Natural killer cell (primary cell): ENCODE results near the gene ABHD15. TPM values are rescaled to one million over a fixed set of nuclear protein-coding genes. Genes with fewer than 3 reads are reported as not detected.
A peak's percentile ranks its signal among the peaks of the same experiment; 100 is the strongest.

Experiments used
- ATAC-seq, 3 donors: fragments of 150-1000 bp in 2 of 3; fragments of 200-7000 bp in 1 of 3; cut with Tn5 transposase; 1 replicate in 1 of 3; 2 replicates in 2 of 3; pipeline ENCODE4 v1.10.0; 2021; ENCODE audit warnings: mild to moderate bottlenecking in 2 of 3, moderate library complexity in 2 of 3
- DNase-seq, 2 donors: peaks; one replicate each; pipeline versions ENCODE4 v3.0.0 to v3.0.0-alpha.2; 2013 to 2021; ENCODE audit warnings: mixed read lengths in 1 of 2
- H3K27ac ChIP-seq: one replicate; pipeline ENCODE4 v1.5.1; 2013; ENCODE audit warnings: mild to moderate bottlenecking, low read length
- H3K27me3 ChIP-seq: one replicate; pipeline ENCODE4 v1.6.1; 2013; ENCODE audit warnings: low read length; ENCODE audit not compliant: control insufficient read depth, insufficient read depth
- H3K36me3 ChIP-seq: one replicate; pipeline ENCODE4 v1.6.1; 2013; ENCODE audit warnings: low read length; ENCODE audit not compliant: control insufficient read depth, insufficient read depth
- H3K4me1 ChIP-seq: one replicate; pipeline ENCODE4 v1.6.1; 2013; ENCODE audit warnings: low read length; ENCODE audit not compliant: control insufficient read depth, insufficient read depth
- H3K4me3 ChIP-seq: one replicate; pipeline ENCODE4 v1.5.1; 2013; ENCODE audit warnings: low read length
- H3K9me3 ChIP-seq: one replicate; pipeline ENCODE4 v1.6.1; 2013; ENCODE audit warnings: low read length; ENCODE audit not compliant: control insufficient read depth, insufficient read depth
- H3K27ac Mint-ChIP-seq, 2 donors: one replicate each; pipeline ENCODE4 v1.8.0; 2022; ENCODE audit warnings: mild to moderate bottlenecking in 2 of 2, mixed read lengths in 2 of 2, moderate library complexity in 1 of 2
- H3K27me3 Mint-ChIP-seq, 2 donors: one replicate each; pipeline ENCODE4 v1.8.0; 2022; ENCODE audit warnings: low read depth in 2 of 2, mixed read lengths in 2 of 2
- H3K36me3 Mint-ChIP-seq: one replicate; pipeline ENCODE4 v1.8.0; 2022; ENCODE audit warnings: mixed read lengths
- H3K4me1 Mint-ChIP-seq, 2 donors: one replicate each; pipeline ENCODE4 v1.8.0; 2022; ENCODE audit warnings: mixed read lengths in 2 of 2
- H3K4me3 Mint-ChIP-seq: one replicate; pipeline ENCODE4 v1.8.0; 2022; ENCODE audit warnings: mild to moderate bottlenecking, moderate library complexity, mixed read lengths
- H3K9me3 Mint-ChIP-seq, 2 donors: one replicate each; pipeline ENCODE4 v1.8.0; 2022; ENCODE audit warnings: mixed read lengths in 2 of 2
- WGBS: methylation state at CpG from one replicate; pipeline ENCODE4 v1.1.7; 2013; ENCODE audit warnings: missing lambda C conversion rate; ENCODE audit not compliant: insufficient coverage; 5-methylcytosine and 5-hydroxymethylcytosine counted together
- intact Hi-C: fragments of 100-400 bp; cut with micrococcal nuclease; formaldehyde crosslinking; loops from one replicate; pipeline ENCODE4 v1.14.2; 2022
- total RNA-seq, 4 donors: library from RNA; stranded (reverse); fragments of 120-200 nt in 1 of 4; gene quantifications; one replicate each; pipeline versions ENCODE4 v1.2.3 to v1.2.4, GENCODE V29; 2013 to 2022
- TF ChIP-seq, protein P1 (sequence below): fragments of 200-600 bp; IDR thresholded peaks from one replicate; pipeline ENCODE4 v1.8.0; 2022; ENCODE audit warnings: antibody characterized with exemption

The ABHD15 gene
- total RNA-seq, 3 donors from 2014 or later (not counting 1 experiment from before 2014, with no cell fraction given) = 31.7 to 33.8 (median 33.1) TPM

DNA sequence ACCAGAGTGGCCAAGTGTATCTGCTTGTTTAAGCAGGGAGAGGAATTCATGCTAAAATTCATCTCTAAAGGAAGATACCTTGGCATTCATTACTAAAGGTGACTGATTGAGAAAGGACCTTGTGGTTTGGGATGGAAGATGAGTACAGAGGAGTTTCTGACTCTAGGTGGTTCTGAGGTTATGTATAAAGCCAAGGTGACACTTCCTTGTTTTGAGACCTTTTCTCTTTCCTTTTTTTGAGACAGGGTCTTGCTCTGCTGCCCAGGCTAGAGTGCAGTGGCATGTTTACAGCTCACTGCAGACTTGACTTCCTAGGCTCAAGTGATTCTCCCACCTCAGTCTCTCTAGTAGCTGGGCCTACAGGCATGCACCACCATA is 9.1 kb downstream of the ABHD15 start:
- peak overlapping the region; percentile 2 for H3K27ac ChIP-seq
- no peaks in the 10 kb centered on the region for H3K9me3 ChIP-seq
- DNase-seq = no peak
- H3K27me3 Mint-ChIP-seq = no peaks in the 10 kb centered on the region
- peak overlapping the region; percentile 78 to 81 for H3K27ac Mint-ChIP-seq
- H3K36me3 Mint-ChIP-seq = no peaks in the 10 kb centered on the region
- TF ChIP-seq, protein P1, sequence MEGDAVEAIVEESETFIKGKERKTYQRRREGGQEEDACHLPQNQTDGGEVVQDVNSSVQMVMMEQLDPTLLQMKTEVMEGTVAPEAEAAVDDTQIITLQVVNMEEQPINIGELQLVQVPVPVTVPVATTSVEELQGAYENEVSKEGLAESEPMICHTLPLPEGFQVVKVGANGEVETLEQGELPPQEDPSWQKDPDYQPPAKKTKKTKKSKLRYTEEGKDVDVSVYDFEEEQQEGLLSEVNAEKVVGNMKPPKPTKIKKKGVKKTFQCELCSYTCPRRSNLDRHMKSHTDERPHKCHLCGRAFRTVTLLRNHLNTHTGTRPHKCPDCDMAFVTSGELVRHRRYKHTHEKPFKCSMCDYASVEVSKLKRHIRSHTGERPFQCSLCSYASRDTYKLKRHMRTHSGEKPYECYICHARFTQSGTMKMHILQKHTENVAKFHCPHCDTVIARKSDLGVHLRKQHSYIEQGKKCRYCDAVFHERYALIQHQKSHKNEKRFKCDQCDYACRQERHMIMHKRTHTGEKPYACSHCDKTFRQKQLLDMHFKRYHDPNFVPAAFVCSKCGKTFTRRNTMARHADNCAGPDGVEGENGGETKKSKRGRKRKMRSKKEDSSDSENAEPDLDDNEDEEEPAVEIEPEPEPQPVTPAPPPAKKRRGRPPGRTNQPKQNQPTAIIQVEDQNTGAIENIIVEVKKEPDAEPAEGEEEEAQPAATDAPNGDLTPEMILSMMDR = no peak
- no peak overlapping the region for H3K4me3 ChIP-seq
- peak in 1 of 3 donors; percentile 22 for ATAC-seq
- H3K27me3 ChIP-seq = no peaks in the 10 kb centered on the region
- peak overlapping the region; percentile 25 for H3K4me3 Mint-ChIP-seq
- H3K36me3 ChIP-seq = peaks cover 4% of the 10 kb centered on the region
- H3K4me1 Mint-ChIP-seq = peaks cover 34 to 43% of the 10 kb centered on the region in 2 donors
- H3K9me3 Mint-ChIP-seq = no peaks in the 10 kb centered on the region
- intact Hi-C loops = no loop called here
- peaks cover 35% of the 10 kb centered on the region for H3K4me1 ChIP-seq

DNA sequence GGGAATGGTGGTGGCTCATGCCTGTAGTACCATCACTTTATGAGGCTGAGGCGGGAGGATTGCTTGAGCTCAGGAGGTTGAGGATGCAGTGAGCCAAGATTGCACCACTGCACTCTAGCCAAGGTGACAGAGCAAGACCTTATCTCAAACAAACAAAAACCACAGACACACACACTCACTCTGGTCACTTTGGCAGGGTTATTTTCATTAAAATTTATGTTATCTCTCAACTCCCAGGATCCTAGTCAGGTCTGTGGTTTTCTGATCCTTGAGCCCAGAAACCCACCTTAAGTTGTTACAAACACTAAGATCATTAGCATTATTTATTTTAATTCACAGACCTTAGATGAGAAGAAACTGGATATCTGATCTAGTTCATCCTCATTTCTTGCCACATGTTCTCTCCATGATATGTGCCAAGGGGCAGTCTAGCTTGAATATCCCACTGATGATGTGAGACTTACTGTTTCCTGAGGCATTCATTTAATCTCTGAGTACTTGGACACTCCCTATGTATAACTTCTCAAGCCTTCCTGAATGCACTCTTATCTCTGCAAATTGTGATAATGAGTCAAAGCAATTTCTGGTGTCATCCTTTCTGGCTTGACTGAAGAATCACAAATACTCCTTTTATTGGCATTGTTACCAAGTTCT is 9.6 kb downstream of the ABHD15 start:
- no peaks in the 10 kb centered on the region for H3K9me3 Mint-ChIP-seq
- intact Hi-C loops = no loop called here
- 73% methylated on average over 1 of the region's 1 CpG for WGBS
- peak overlapping the region; percentile 2 for H3K27ac ChIP-seq
- ATAC-seq (peak; percentile 20 to 71 (median 35)), DNase-seq (no peak)
- H3K4me3 Mint-ChIP-seq = peak overlapping the region; percentile 25
- no peaks in the 10 kb centered on the region for H3K36me3 Mint-ChIP-seq
- no peaks in the 10 kb centered on the region for H3K27me3 ChIP-seq
- H3K4me1 ChIP-seq = peaks cover 30% of the 10 kb centered on the region
- TF ChIP-seq, protein P1 = no peak
- H3K36me3 ChIP-seq = no peaks in the 10 kb centered on the region
- H3K27me3 Mint-ChIP-seq = no peaks in the 10 kb centered on the region
- peak overlapping the region; percentile 78 to 81 for H3K27ac Mint-ChIP-seq
- H3K4me3 ChIP-seq = no peak overlapping the region
- H3K9me3 ChIP-seq = no peaks in the 10 kb centered on the region
- H3K4me1 Mint-ChIP-seq = peaks cover 29 to 37% of the 10 kb centered on the region in 2 donors

DNA sequence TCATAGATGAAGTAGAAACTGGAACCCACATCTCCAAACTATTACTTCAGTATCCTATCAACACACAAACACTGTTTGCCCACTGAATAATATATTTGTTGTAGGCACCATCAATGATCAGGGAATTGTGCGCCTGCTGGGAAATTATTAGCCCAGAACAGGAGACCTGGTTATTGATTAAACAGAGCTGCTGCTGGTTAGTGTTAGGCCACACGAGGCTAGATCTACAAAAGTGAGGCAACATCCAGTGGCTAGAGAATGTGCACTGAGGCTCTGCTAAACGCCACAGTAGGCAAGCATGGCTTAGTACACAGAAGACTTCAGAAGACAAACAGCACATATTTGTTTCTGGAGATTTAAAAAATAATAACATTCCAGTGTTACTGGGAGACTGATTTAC is 11.0 kb downstream of the ABHD15 start:
- Histone ChIP-seq H3K4me1 (peaks cover 20% of the 10 kb centered on the region), H3K36me3 (no peaks in the 10 kb centered on the region), H3K9me3 (no peaks in the 10 kb centered on the region), H3K27me3 (no peaks in the 10 kb centered on the region), H3K4me3 (no peak overlapping the region), H3K27ac (no peak overlapping the region)
- ATAC-seq = no peak
- H3K9me3 Mint-ChIP-seq = no peaks in the 10 kb centered on the region
- no peak for DNase-seq
- no peaks in the 10 kb centered on the region for H3K27me3 Mint-ChIP-seq
- H3K4me3 Mint-ChIP-seq = no peak overlapping the region
- TF ChIP-seq, protein P1 = no peak
- H3K36me3 Mint-ChIP-seq = no peaks in the 10 kb centered on the region
- peaks cover 15 to 30% of the 10 kb centered on the region in 2 donors for H3K4me1 Mint-ChIP-seq
- intact Hi-C loops = no loop called here
- WGBS = 94% methylated on average over 3 of the region's 3 CpGs
- H3K27ac Mint-ChIP-seq = peak overlapping the region in 1 of 2 donors; percentile 21
